CD4-positive, alpha-beta memory T cell (primary cell): ENCODE data around the gene STX16. TPM values are rescaled to one million over a fixed set of nuclear protein-coding genes. Genes with fewer than 3 reads are reported as not detected.
A peak's percentile ranks its signal among the peaks of the same experiment; 100 is the strongest.

Source experiments
- CTCF ChIA-PET: fragments of 350-600 bp; sonication (Branson Sonifier 250); formaldehyde crosslinking; loops from one replicate; lab custom pipeline; 2021; ENCODE audit warnings: inconsistent platforms; ENCODE audit not compliant: partially characterized antibody; lab: Charles Lee
- POLR2A ChIA-PET: fragments of 350-600 bp; sonication (Branson Sonifier 250); formaldehyde crosslinking; loops from one replicate; lab custom pipeline; 2021; ENCODE audit not compliant: partially characterized antibody; lab: Charles Lee
- DNase-seq, 5 donors: peaks; one replicate each; pipeline versions ENCODE4 v3.0.0 to v3.0.0-alpha.2; 2020 to 2022; ENCODE audit warnings: mixed read lengths in 1 of 5
- H3K27ac ChIP-seq: one replicate; pipeline ENCODE4 v1.7.0; 2013; ENCODE audit warnings: low read depth, low read length
- H3K27me3 ChIP-seq: 2 replicates; pipeline ENCODE4 v1.7.0; 2013; ENCODE audit warnings: mild to moderate bottlenecking, low read length, moderate library complexity; ENCODE audit not compliant: insufficient read depth
- H3K36me3 ChIP-seq: 2 replicates; pipeline ENCODE4 v1.7.0; 2013; ENCODE audit warnings: mild to moderate bottlenecking, low read length, moderate library complexity; ENCODE audit not compliant: insufficient read depth
- H3K4me1 ChIP-seq: 2 replicates; pipeline ENCODE4 v1.7.0; 2013; ENCODE audit warnings: mild to moderate bottlenecking, low read length, moderate library complexity; ENCODE audit not compliant: insufficient read depth
- H3K4me3 ChIP-seq, 2 donors: one replicate each; pipeline ENCODE4 v1.7.0; 2013; ENCODE audit warnings: low read length in 2 of 2, mild to moderate bottlenecking in 1 of 2
- H3K9me3 ChIP-seq, 2 donors: one replicate each; pipeline ENCODE4 v1.7.0; 2013; ENCODE audit warnings: low read length in 2 of 2, control low read depth in 1 of 2; ENCODE audit not compliant: control insufficient read depth in 1 of 2
- H3K27ac Mint-ChIP-seq, 7 donors: one replicate each; pipeline ENCODE4 v1.8.0; 2020 to 2021; ENCODE audit warnings: mixed read lengths in 7 of 7, mild to moderate bottlenecking in 6 of 7, inconsistent platforms in 3 of 7, moderate library complexity in 3 of 7
- H3K27me3 Mint-ChIP-seq, 2 donors: one replicate each; pipeline ENCODE4 v1.8.0; 2020 to 2021; ENCODE audit warnings: mixed read lengths in 2 of 2
- H3K36me3 Mint-ChIP-seq, 2 donors: one replicate each; pipeline ENCODE4 v1.8.0; 2020 to 2021; ENCODE audit warnings: mixed read lengths in 2 of 2, inconsistent platforms in 1 of 2, mild to moderate bottlenecking in 1 of 2
- H3K4me1 Mint-ChIP-seq, 4 donors: one replicate each; pipeline ENCODE4 v1.8.0; 2020 to 2021; ENCODE audit warnings: mixed read lengths in 4 of 4, mild to moderate bottlenecking in 1 of 4
- H3K4me3 Mint-ChIP-seq, 8 donors: one replicate each; pipeline ENCODE4 v1.8.0; 2020 to 2021; ENCODE audit warnings: mixed read lengths in 8 of 8, mild to moderate bottlenecking in 7 of 8, moderate library complexity in 6 of 8, inconsistent platforms in 3 of 8
- H3K9me3 Mint-ChIP-seq, 8 donors: one replicate each; pipeline ENCODE4 v1.8.0; 2020 to 2021; ENCODE audit warnings: mixed read lengths in 8 of 8, mild to moderate bottlenecking in 5 of 8, inconsistent platforms in 3 of 8, moderate library complexity in 1 of 8
- intact Hi-C: fragments of 100-400 bp; cut with micrococcal nuclease; formaldehyde crosslinking; loops from one replicate; pipeline ENCODE4 v1.15.1; 2023
- polyA plus RNA-seq, 2 donors: library from polyadenylated mRNA; unstranded; fragments of 300-500 nt; fragmentation: Illumina TruSeq; gene quantifications; one replicate each; pipeline ENCODE4 v1.2.3, GENCODE V29; 2021
- total RNA-seq, 2 experiments: library from RNA; stranded (reverse); gene quantifications; one replicate each; pipeline ENCODE4 v1.2.3, GENCODE V29; 2021

Gene STX16
- total and polyA plus RNA-seq, 4 experiments from 2014 or later = 16.5 to 167 (median 91.3) TPM

GRCh38 chr20:58692579-58693225, 41.6 kb downstream of the STX16 start, which contains the start of gene NPEPL1:
Gene NPEPL1, plus strand, starts transcription at chr20:58692800. Its CDS starts 101 bp downstream, at chr20:58692901.
- peak within 1 kb of the TSS in 1 of 2 donors; percentile 36 for H3K4me3 ChIP-seq
- peaks cover 6 to 17% (median 13%) of the 10 kb centered on the region in 4 donors for H3K4me1 Mint-ChIP-seq

GRCh38 chr20:58693226-58694006, 42.3 kb downstream of the STX16 start:
- H3K4me3 ChIP-seq = peak overlapping the region in 1 of 2 donors; percentile 36
- Mint-ChIP-seq H3K9me3 (no peaks in the 10 kb centered on the region), H3K4me1 (peaks cover 4 to 17% (median 13%) of the 10 kb centered on the region in 4 donors), H3K27me3 (no peaks in the 10 kb centered on the region), H3K36me3 (peaks cover 0 to 22% of the 10 kb centered on the region in 2 donors), H3K27ac (peak overlapping the region in 6 of 7 donors; percentile 79 to 89 (median 80)), H3K4me3 (peak overlapping the region; percentile 77 to 85 (median 81))
- ChIA-PET POLR2A (interaction anchor here (1.0 to 5.7 kb wide), 7 partner anchors 12 to 458 kb away, joined by 3 to 71 read pairs (median 3); partner anchors contain the start of gene STX16), CTCF (interaction anchor here (0.5 to 2.2 kb wide), 9 partner anchors 26 to 229 kb away, joined by 3 to 11 read pairs (median 3); partner anchors contain the start of gene STX16)
- DNase-seq = peak in 2 of 5 donors; percentile 24 to 31
- peak overlapping the region; percentile 52 for H3K27ac ChIP-seq
- peaks cover 10% of the 10 kb centered on the region for H3K36me3 ChIP-seq
- intact Hi-C loops = loop anchor here (1.0 kb wide), 1 partner anchor 456 kb away; no protein-coding TSS in a partner anchor
- H3K27me3 ChIP-seq = no peaks in the 10 kb centered on the region
- H3K9me3 ChIP-seq = no peaks in the 10 kb centered on the region
- H3K4me1 ChIP-seq = peaks cover 16% of the 10 kb centered on the region

More at GRCh38 chr20:58692579-58693225, 41.6 kb downstream of the STX16 start, which contains the start of gene NPEPL1:
- Histone ChIP-seq H3K36me3 (peaks cover 10% of the 10 kb centered on the region), H3K9me3 (no peaks in the 10 kb centered on the region), H3K4me1 (peaks cover 16% of the 10 kb centered on the region), H3K27me3 (no peaks in the 10 kb centered on the region), H3K27ac (peak within 1 kb of the TSS; percentile 52)
- Mint-ChIP-seq H3K9me3 (no peaks in the 10 kb centered on the region), H3K36me3 (peaks cover 0 to 17% of the 10 kb centered on the region in 2 donors), H3K27ac (peak within 1 kb of the TSS; percentile 79 to 90 (median 85)), H3K4me3 (peak within 1 kb of the TSS; percentile 77 to 85 (median 81)), H3K27me3 (no peaks in the 10 kb centered on the region)
- CTCF ChIA-PET = interaction anchor here (0.5 to 2.2 kb wide), 8 partner anchors 25 to 212 kb away, joined by 3 to 11 read pairs (median 3); partner anchors contain the start of gene STX16
- intact Hi-C loops = loop anchor here (1.0 kb wide), 2 partner anchors 40 to 455 kb away; no protein-coding TSS in a partner anchor
- POLR2A ChIA-PET = interaction anchor here (1.0 to 5.7 kb wide), 6 partner anchors 13 to 457 kb away, joined by 3 to 71 read pairs (median 4); partner anchors contain the start of gene STX16
- DNase-seq = peak in 4 of 5 donors; percentile 60 to 75 (median 66)

- Mint-ChIP-seq H3K4me1 (peaks cover 1 to 17% (median 13%) of the 10 kb centered on the region in 4 donors), H3K9me3 (no peaks in the 10 kb centered on the region), H3K27ac (peak overlapping the region in 1 of 7 donors; percentile 42), H3K4me3 (peak overlapping the region in 7 of 8 donors; percentile 4 to 85 (median 53)), H3K27me3 (no peaks in the 10 kb centered on the region), H3K36me3 (peaks cover 0 to 24% of the 10 kb centered on the region in 2 donors)
- DNase-seq = no peak
- H3K9me3 ChIP-seq = no peaks in the 10 kb centered on the region
- H3K27me3 ChIP-seq = no peaks in the 10 kb centered on the region
- H3K4me3 ChIP-seq = no peak overlapping the region
- POLR2A ChIA-PET = interaction anchor here (1.2 to 5.7 kb wide), 4 partner anchors 34 to 67 kb away, joined by 3 to 71 read pairs (median 14); partner anchors contain the start of gene STX16
- intact Hi-C loops = no loop called here
- CTCF ChIA-PET = interaction anchor here (0.5 to 2.2 kb wide), 4 partner anchors 37 to 231 kb away, joined by 3 to 11 read pairs (median 4); partner anchors contain the start of gene STX16
- no peak overlapping the region for H3K27ac ChIP-seq
- H3K4me1 ChIP-seq = peaks cover 16% of the 10 kb centered on the region
- peaks cover 10% of the 10 kb centered on the region for H3K36me3 ChIP-seq
Measured at GRCh38 chr20:58694241-58695083, 43.4 kb downstream of the STX16 start.

- intact Hi-C loops = no loop called here
- no peak overlapping the region for H3K4me3 Mint-ChIP-seq
- no peaks in the 10 kb centered on the region for H3K9me3 Mint-ChIP-seq
- no peak overlapping the region for H3K27ac ChIP-seq
- peaks cover 16% of the 10 kb centered on the region for H3K4me1 ChIP-seq
- H3K9me3 ChIP-seq = no peaks in the 10 kb centered on the region
- POLR2A ChIA-PET = interaction anchor here (5.7 kb wide), 1 partner anchor 45 kb away, joined by 71 read pairs; the partner anchor contains the start of gene STX16
- peaks cover 10% of the 10 kb centered on the region for H3K36me3 ChIP-seq
- CTCF ChIA-PET = interaction anchor here (1.0 to 2.2 kb wide), 2 partner anchors 11 to 44 kb away, joined by 4 to 11 read pairs; partner anchors contain the start of gene STX16
- peaks cover 2 to 25% of the 10 kb centered on the region in 2 donors for H3K36me3 Mint-ChIP-seq
- H3K27me3 Mint-ChIP-seq = no peaks in the 10 kb centered on the region
- peaks cover 1 to 14% (median 13%) of the 10 kb centered on the region in 4 donors for H3K4me1 Mint-ChIP-seq
- H3K27me3 ChIP-seq = no peaks in the 10 kb centered on the region
- H3K4me3 ChIP-seq = no peak overlapping the region
- H3K27ac Mint-ChIP-seq = no peak overlapping the region
- no peak for DNase-seq
Measured at GRCh38 chr20:58695084-58695722, 44.1 kb downstream of the STX16 start.

- H3K4me3 Mint-ChIP-seq = no peak overlapping the region
- ChIA-PET POLR2A (no interaction called here), CTCF (interaction anchor here (1.0 kb wide), 1 partner anchor 10 kb away, joined by 4 read pairs; no protein-coding TSS in a partner anchor)
- no peak overlapping the region for H3K27ac ChIP-seq
- H3K36me3 ChIP-seq = peaks cover 10% of the 10 kb centered on the region
- H3K27me3 Mint-ChIP-seq = no peaks in the 10 kb centered on the region
- H3K9me3 ChIP-seq = no peaks in the 10 kb centered on the region
- peaks cover 7 to 25% of the 10 kb centered on the region in 2 donors for H3K36me3 Mint-ChIP-seq
- no peak overlapping the region for H3K4me3 ChIP-seq
- H3K9me3 Mint-ChIP-seq = no peaks in the 10 kb centered on the region
- H3K27me3 ChIP-seq = no peaks in the 10 kb centered on the region
- no peak for DNase-seq
- peaks cover 16% of the 10 kb centered on the region for H3K4me1 ChIP-seq
- H3K27ac Mint-ChIP-seq = no peak overlapping the region
- H3K4me1 Mint-ChIP-seq = peaks cover 1 to 14% (median 10%) of the 10 kb centered on the region in 4 donors
- intact Hi-C loops = no loop called here
Measured at GRCh38 chr20:58695895-58696375, 44.9 kb downstream of the STX16 start.
